NT2/D1 (cell line): ENCODE results near the gene MRPS9.

Source experiments
- DNase-seq: peaks from one replicate; pipeline ENCODE4 v3.0.0-alpha.2; 2011; ENCODE audit warnings: low read depth, low spot score
- H3K27me3 ChIP-seq: 2 replicates; pipeline ENCODE4 v1.6.0; 2011; ENCODE audit warnings: mild to moderate bottlenecking; ENCODE audit not compliant: insufficient read length, insufficient read depth
- H3K36me3 ChIP-seq: 2 replicates; pipeline ENCODE4 v1.6.1; 2011; ENCODE audit warnings: mild to moderate bottlenecking, low read length, mixed read lengths; ENCODE audit not compliant: insufficient read depth, insufficient read length
- H3K4me1 ChIP-seq: 2 replicates; pipeline ENCODE4 v1.5.1; 2011; ENCODE audit not compliant: insufficient read depth, insufficient read length
- H3K4me3 ChIP-seq: 2 replicates; pipeline ENCODE4 v1.5.1; 2011; ENCODE audit warnings: low read depth; ENCODE audit not compliant: insufficient read length
- H3K9ac ChIP-seq: 2 replicates; pipeline ENCODE4 v1.6.0; 2011; ENCODE audit warnings: low read depth; ENCODE audit not compliant: insufficient read length
- H3K9me3 ChIP-seq: 2 replicates; pipeline ENCODE4 v1.5.1; 2011; ENCODE audit warnings: mild to moderate bottlenecking, low read length; ENCODE audit not compliant: insufficient read depth
- SUZ12 ChIP-seq: IDR thresholded peaks from 2 replicates; pipeline ENCODE4 v1.6.1; 2011; ENCODE audit not compliant: insufficient read length, insufficient read depth; ENCODE audit errors: extremely low read depth
- YY1 ChIP-seq: IDR thresholded peaks from 2 replicates; pipeline ENCODE4 v1.6.1; 2011; ENCODE audit not compliant: insufficient read length, insufficient read depth
- ZNF274 ChIP-seq: IDR thresholded peaks from 2 replicates; pipeline ENCODE4 v1.6.1; 2011; ENCODE audit warnings: mild to moderate bottlenecking, low read depth, low read length

Gene MRPS9

GRCh38 chr2:105144152-105144940 lies 106.5 kb downstream of the MRPS9 start:
- Histone ChIP-seq H3K4me3 (peak overlapping the region; percentile 64), H3K36me3 (no peaks in the 10 kb centered on the region), H3K9me3 (no peaks in the 10 kb centered on the region), H3K27me3 (peaks cover 37% of the 10 kb centered on the region), H3K9ac (peak overlapping the region; percentile 79), H3K4me1 (no peaks in the 10 kb centered on the region)
- DNase-seq: no peak
- TF ChIP-seq YY1 (no peak), SUZ12 (no peak), ZNF274 (no peak)

GRCh38 chr2:105144941-105145300 lies 107.1 kb downstream of the MRPS9 start:
- Histone ChIP-seq H3K9me3 (no peaks in the 10 kb centered on the region), H3K4me1 (no peaks in the 10 kb centered on the region), H3K4me3 (no peak overlapping the region), H3K9ac (no peak overlapping the region), H3K27me3 (peaks cover 37% of the 10 kb centered on the region), H3K36me3 (no peaks in the 10 kb centered on the region)
- no peak for DNase-seq
- TF ChIP-seq SUZ12: no peak

- Histone ChIP-seq H3K4me3 (no peak overlapping the region), H3K27me3 (peaks cover 12% of the 10 kb centered on the region), H3K36me3 (no peaks in the 10 kb centered on the region)
These were observed 111.4 kb downstream of the MRPS9 start for GRCh38 chr2:105149272-105149671.

More at GRCh38 chr2:105149272-105149671, 111.4 kb downstream of the MRPS9 start:
- Histone ChIP-seq H3K4me1 (no peaks in the 10 kb centered on the region), H3K9me3 (no peaks in the 10 kb centered on the region), H3K9ac (no peak overlapping the region)
- no peak for TF ChIP-seq ZNF274
- TF ChIP-seq YY1: no peak
- no peak for TF ChIP-seq SUZ12
- DNase-seq: no peak
